ENCODE data around the gene GCKR.

- TF ChIP-seq CTCF (IDR thresholded peaks at IDR 0.05; ENCODE audit: low read depth, low read length) (no peak), MAX (IDR thresholded peaks at IDR 0.05; ENCODE audit: low read depth, low read length) (no peak), POLR2A (IDR thresholded peaks at IDR 0.05; ENCODE audit: extremely low read depth, insufficient read length) (no peak), MYC (IDR thresholded peaks at IDR 0.05; ENCODE audit: low read depth, low read length) (no peak)
Measured at GRCh38 chr2:27571681-27572080, 75.0 kb downstream of the GCKR start.

All from NB4 (cell line).